Smooth muscle cell (in vitro differentiated cells): ENCODE measurements around the gene FZD2. TPM values are rescaled to one million over a fixed set of nuclear protein-coding genes. Genes with fewer than 3 reads are reported as not detected.
A peak's percentile ranks its signal among the peaks of the same experiment; 100 is the strongest.
"Not testable (repeated sequence)": the region's sequence is repeated elsewhere in the genome, so short reads cannot be mapped to it uniquely, and the experiment has no call there.

Experiments used
- DNase-seq: peaks from one replicate; lab custom pipeline; 2025; ENCODE audit not compliant: unreplicated experiment; lab: John Stamatoyannopoulos, UW
- H2AFZ ChIP-seq: fragments of 200-600 bp; sonication (generic); 2 replicates; pipeline ENCODE4 v1.6.0; 2016; ENCODE audit warnings: antibody characterized with exemption, low read depth, mild to moderate bottlenecking
- H3F3A ChIP-seq: fragments of 200-600 bp; sonication (generic); 2 replicates; pipeline ENCODE4 v1.6.0; 2017; ENCODE audit warnings: antibody characterized with exemption, low read depth
- H3K27ac ChIP-seq: fragments of 200-600 bp; sonication (generic); 2 replicates; pipeline ENCODE4 v1.5.1; 2016; ENCODE audit warnings: low read depth, mild to moderate bottlenecking
- H3K27me3 ChIP-seq: fragments of 200-600 bp; sonication (generic); 2 replicates; pipeline ENCODE4 v1.6.1; 2016; ENCODE audit warnings: low read depth, mild to moderate bottlenecking
- H3K36me3 ChIP-seq: fragments of 200-600 bp; sonication (generic); 2 replicates; pipeline ENCODE4 v1.5.1; 2016; ENCODE audit warnings: low read depth
- H3K4me1 ChIP-seq: fragments of 200-600 bp; sonication (generic); 2 replicates; pipeline ENCODE4 v1.5.1; 2016; ENCODE audit warnings: low read depth
- H3K4me2 ChIP-seq: fragments of 200-600 bp; sonication (generic); 2 replicates; pipeline ENCODE4 v1.6.0; 2016; ENCODE audit warnings: mild to moderate bottlenecking
- H3K4me3 ChIP-seq: fragments of 200-600 bp; sonication (generic); 2 replicates; pipeline ENCODE4 v1.5.1; 2016; ENCODE audit warnings: mild to moderate bottlenecking
- H3K79me2 ChIP-seq: fragments of 200-600 bp; sonication (generic); 2 replicates; pipeline ENCODE4 v1.6.0; 2016; ENCODE audit warnings: low read depth, mild to moderate bottlenecking
- H3K9ac ChIP-seq: fragments of 200-600 bp; sonication (generic); 2 replicates; pipeline ENCODE4 v1.6.0; 2016; ENCODE audit warnings: low read depth
- H3K9me3 ChIP-seq: fragments of 200-600 bp; sonication (generic); replicated peaks from 2 replicates; pipeline ENCODE4 v1.5.1; 2016; ENCODE audit warnings: low read depth
- H4K20me1 ChIP-seq: fragments of 200-600 bp; sonication (generic); 2 replicates; pipeline ENCODE4 v1.6.0; 2016; ENCODE audit warnings: low read depth
- CTCF ChIP-seq: fragments of 200-600 bp; sonication (generic); IDR thresholded peaks from 2 replicates; pipeline ENCODE4 v1.5.1; 2017; ENCODE audit warnings: borderline replicate concordance, mild to moderate bottlenecking, antibody characterized with exemption; ENCODE audit not compliant: insufficient read depth, poor library complexity, severe bottlenecking
- WGBS: methylation state at CpG from one replicate; pipeline ENCODE4 v1.1.7; 2016; ENCODE audit warnings: low lambda C conversion rate; 5-methylcytosine and 5-hydroxymethylcytosine counted together
- polyA plus RNA-seq: library from polyadenylated mRNA; unstranded; fragments of >200 nt; fragmentation: Nextera tagmentation; extraction: Ambion mirVana; gene quantifications from 2 replicates; pipeline ENCODE4 v1.2.1, GENCODE V29; 2016
- total RNA-seq: library from RNA; depleted of rRNA; stranded (reverse); fragments of >200 nt; gene quantifications from 2 replicates; pipeline ENCODE4 v1.2.3, GENCODE V29; 2014

The FZD2 gene
- total and polyA plus RNA-seq, 2 experiments from 2014 or later = 19.8 to 33.7 TPM

- H3K4me3 ChIP-seq = no peak overlapping the region
- peaks cover 7% of the 10 kb centered on the region for H4K20me1 ChIP-seq
- 83% methylated on average over 14 of the region's 14 CpGs for WGBS
- no peaks in the 10 kb centered on the region for H3K9me3 ChIP-seq
- peaks cover 7% of the 10 kb centered on the region for H3F3A ChIP-seq
- no peak for DNase-seq
- peaks cover 17% of the 10 kb centered on the region for H3K4me1 ChIP-seq
- no peaks in the 10 kb centered on the region for H3K36me3 ChIP-seq
- H3K27ac ChIP-seq = no peak overlapping the region
- no peaks in the 10 kb centered on the region for H3K79me2 ChIP-seq
- no peak overlapping the region for H2AFZ ChIP-seq
- no peaks in the 10 kb centered on the region for H3K27me3 ChIP-seq
- no peak overlapping the region for H3K9ac ChIP-seq
- peak; percentile 38 for TF ChIP-seq CTCF
- H3K4me2 ChIP-seq = no peak overlapping the region
Observed at GRCh38 chr17:44565866-44566443, 8.7 kb downstream of the FZD2 start.

- H3K4me1 ChIP-seq, H3K27ac ChIP-seq, H3K9ac ChIP-seq, H2AFZ ChIP-seq, H3K9me3 ChIP-seq, H3K36me3 ChIP-seq, H3K79me2 ChIP-seq, H3K4me2 ChIP-seq, H3K4me3 ChIP-seq, DNase-seq, H3F3A ChIP-seq, H3K27me3 ChIP-seq, H4K20me1 ChIP-seq: not testable (repeated sequence)
- WGBS = 91% methylated on average over 20 of the region's 23 CpGs
Observed at GRCh38 chr17:44568311-44568944, 11.1 kb downstream of the FZD2 start.

- H3K36me3 ChIP-seq = no peaks in the 10 kb centered on the region
- no peaks in the 10 kb centered on the region for H3K9me3 ChIP-seq
- no peaks in the 10 kb centered on the region for H3K79me2 ChIP-seq
- no peaks in the 10 kb centered on the region for H3K4me1 ChIP-seq
- H3K27ac ChIP-seq = peak overlapping the region; percentile 42
- no peak overlapping the region for H3K9ac ChIP-seq
- no peaks in the 10 kb centered on the region for H3K27me3 ChIP-seq
- no peak overlapping the region for H3K4me3 ChIP-seq
- 62% methylated on average over 26 of the region's 26 CpGs for WGBS
- no peak for DNase-seq
- no peak for TF ChIP-seq CTCF
- H4K20me1 ChIP-seq = no peaks in the 10 kb centered on the region
- H2AFZ ChIP-seq = no peak overlapping the region
- no peak overlapping the region for H3K4me2 ChIP-seq
- no peaks in the 10 kb centered on the region for H3F3A ChIP-seq
Observed at GRCh38 chr17:44568945-44569858, 11.9 kb downstream of the FZD2 start.

- Histone ChIP-seq H3K4me2 (no peak overlapping the region), H3K27ac (no peak overlapping the region), H2AFZ (no peak overlapping the region), H4K20me1 (no peaks in the 10 kb centered on the region), H3F3A (no peaks in the 10 kb centered on the region), H3K36me3 (no peaks in the 10 kb centered on the region), H3K9me3 (no peaks in the 10 kb centered on the region), H3K79me2 (no peaks in the 10 kb centered on the region), H3K4me3 (no peak overlapping the region), H3K9ac (no peak overlapping the region), H3K27me3 (no peaks in the 10 kb centered on the region), H3K4me1 (no peaks in the 10 kb centered on the region)
- WGBS = 94% methylated on average over 2 of the region's 2 CpGs
- TF ChIP-seq CTCF = no peak
- DNase-seq = no peak
Observed at GRCh38 chr17:44572801-44573200, 15.5 kb downstream of the FZD2 start.
